NCI-H748 (cell line): ENCODE measurements around the gene MLKL.
"Not testable (repeated sequence)": the region's sequence is repeated elsewhere in the genome, so short reads cannot be mapped to it uniquely, and the experiment has no call there.

Experiments used
- DNase-seq: peaks from one replicate; lab custom pipeline; 2025; ENCODE audit not compliant: unreplicated experiment; lab: John Stamatoyannopoulos, UW

Gene MLKL

DNA sequence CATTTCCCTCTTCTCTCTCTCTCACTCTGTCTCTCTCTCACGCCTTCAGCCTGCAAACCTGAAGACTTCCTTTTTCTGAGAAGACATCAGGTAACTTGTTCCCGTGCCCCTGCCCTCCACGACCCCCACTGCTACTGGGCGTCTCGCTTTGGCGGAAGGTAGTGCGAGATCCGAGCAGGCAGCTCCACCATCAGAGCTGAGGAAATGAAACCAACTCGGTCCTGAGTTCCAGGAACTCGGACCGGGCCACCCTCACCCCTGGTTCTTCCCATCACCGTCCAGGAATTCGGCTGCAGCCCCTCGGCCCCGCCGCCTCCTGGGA is 585 bp downstream of the MLKL start:
- peak; percentile 2 for DNase-seq

DNA sequence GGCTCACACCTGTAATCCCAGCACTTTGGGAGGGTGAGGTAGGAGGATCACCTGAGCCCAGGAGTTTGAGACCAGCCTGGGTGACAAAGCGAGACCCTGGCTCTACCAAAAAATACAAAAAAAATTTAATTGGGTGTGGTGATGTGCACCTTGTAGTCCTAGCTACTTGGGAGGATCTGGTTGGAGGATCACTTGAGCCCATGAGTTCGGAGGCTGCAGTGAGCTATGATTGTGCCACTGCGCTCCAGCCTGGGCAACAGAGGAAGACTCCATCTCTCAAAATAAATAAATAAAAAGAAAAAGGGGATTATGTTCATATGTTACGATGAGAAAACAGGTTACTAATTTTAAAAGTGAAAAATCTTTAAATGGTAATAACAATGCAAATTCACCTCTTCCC is 996 bp downstream of the MLKL start:
- no peak for DNase-seq

DNA sequence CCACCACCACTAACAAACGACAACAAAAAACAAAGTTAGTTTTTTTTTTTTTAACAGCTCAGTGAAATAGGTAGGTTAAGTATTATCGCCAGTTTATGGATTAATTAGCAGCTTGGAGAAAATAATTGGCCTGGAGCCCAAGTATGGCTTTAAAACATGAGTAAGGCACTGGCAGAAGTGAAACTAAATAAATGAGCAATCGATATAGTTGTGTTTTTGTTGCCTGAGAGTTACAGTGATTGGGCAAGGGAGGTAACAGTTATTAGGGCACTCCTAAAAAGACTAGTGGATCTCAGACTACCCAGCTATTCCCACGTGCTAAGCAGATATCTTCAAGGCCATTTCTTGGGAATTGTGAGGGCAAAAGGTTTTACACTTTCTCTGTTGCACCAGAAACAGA is 2.4 kb downstream of the MLKL start:
- no peak for DNase-seq

DNA sequence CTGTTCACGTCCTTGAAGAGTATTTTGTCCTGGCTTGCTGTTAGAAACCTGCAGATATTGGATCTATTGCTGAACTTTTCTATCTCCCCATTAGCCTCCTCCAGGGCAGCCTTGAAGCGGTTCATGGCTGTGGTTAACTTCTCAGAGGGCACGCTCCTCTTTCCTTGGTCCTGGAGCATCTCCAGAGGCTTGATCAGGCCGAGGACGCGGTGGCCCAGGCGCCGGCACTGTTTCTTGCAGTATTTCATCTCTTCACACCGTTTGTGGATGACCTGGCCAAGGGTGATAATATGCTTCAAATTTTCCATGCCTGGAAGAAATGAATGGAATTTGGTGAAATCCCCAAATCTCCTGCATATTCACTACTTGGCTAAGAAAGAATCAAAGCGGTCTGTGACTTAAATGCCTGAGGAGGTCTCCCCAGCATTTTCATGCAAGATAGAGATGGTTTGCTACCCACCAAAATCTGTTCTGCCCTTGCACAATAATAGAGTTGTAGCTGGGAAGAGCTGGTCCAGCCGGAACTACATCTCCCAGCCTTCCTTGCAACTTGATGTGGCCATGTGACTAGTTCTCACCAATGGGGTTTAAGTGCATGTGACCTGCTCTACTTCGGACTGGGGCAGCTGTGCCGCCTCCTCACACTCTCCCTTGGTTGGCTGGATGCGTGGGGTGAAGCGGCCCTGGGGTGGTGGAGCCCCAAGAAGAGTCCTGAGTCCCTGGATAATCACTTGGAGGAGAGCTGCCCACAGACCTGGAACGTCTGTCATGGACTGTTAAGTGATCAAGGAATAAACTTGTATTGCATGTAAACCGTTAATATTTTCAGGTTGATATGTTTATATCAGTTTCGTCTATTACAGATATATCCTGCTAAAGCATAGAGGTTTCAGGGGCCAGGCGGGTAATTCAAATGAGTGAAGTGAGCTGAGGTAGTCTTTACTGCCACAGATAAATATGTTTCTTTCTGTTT is 4.9 kb downstream of the MLKL start:
- DNase-seq, result peak; percentile 72

DNA sequence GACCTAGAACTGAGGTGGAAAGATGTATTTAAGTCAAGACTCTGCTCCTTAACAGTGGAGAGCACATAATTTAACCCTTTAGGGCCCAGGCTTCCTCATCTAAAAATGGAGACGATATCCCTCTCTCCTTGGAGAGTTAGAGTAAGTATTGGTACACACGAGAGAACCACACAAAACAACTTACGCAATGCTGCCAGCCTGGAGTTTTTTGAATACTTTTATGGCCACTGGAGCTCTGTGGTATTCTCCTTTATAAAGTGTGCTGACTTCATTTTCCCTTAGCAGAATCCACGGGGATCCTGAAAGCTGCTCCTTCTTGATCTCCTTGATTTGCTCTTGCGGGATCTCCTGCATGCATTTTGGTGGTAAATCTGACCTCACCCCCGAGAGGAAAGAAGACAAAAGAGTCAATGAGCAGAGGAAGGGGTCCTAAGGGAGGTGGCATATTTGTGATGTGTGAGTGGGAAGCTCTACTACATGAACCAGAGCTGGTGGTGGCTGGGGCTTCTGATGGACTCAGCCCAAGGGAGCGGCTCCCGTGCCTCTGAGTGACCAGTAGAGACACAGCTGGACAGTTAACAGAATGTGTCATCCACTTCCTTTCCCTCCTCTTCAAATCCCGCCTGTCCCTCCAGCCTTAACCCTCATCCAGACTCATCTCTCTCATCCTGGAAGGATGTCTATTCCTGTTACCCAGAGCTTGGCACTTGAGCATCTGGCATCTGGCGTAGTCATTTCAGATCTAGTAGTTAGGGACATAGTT is 9.4 kb downstream of the MLKL start:
- DNase-seq, result no peak

DNA sequence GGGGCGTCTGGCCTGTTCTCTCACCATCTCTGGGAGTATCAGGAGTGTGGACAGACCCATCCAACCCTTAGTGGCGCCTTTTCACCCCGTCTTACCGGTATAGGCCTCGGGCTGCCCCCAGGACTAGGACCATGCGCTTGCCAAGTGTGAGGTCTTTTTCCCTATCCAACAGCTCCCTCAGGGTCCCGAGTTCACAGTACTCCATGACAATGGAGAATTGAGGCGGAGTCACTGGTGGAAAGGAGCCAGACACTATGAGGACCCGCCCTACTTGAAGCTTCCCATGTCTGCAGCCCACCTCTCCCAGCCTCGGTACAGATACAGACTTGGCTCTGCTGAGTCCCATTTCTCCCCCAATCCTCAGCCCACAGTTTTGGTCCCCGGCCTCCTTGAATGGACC is 18.1 kb downstream of the MLKL start:
- DNase-seq, result no peak

DNA sequence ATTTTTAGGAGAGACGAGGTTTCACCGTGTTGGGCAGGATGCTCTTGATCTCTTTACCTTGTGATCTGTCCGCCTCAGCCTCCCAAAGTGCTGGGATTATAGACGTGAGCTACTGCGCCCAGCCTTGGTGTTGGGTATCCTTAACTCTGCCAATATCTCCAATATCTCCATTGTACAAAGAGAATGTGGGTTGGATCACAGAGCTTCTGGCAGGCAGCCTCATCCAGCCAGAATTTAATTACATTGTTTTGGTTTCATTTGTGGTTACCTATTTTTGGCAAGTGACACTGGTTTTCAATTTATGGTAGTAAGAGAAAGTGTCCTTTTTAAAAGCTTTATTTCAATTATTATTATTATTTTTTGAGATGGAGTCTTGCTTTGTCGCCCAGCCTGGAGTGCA is 20.0 kb downstream of the MLKL start:
- no peak for DNase-seq

DNA sequence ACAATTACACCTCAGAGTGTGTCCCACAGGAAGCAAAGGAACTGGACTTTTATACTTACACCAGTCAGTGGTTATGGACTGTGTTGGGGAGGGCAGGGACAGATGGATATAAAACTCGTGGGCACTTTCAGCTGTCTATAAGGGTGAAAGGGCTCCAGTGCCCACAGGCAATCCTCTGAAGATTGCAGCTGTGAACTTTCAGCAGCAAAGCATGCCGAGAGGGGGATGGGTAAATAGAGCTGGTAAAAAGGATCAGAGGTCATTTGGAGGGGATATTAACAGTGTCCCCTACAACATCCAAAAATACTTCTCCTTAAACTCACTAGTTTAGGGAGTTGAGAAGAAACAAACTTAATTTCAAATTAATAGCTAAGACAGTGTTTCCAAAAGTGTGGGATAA is 20.7 kb downstream of the MLKL start:
- no peak for DNase-seq

DNA sequence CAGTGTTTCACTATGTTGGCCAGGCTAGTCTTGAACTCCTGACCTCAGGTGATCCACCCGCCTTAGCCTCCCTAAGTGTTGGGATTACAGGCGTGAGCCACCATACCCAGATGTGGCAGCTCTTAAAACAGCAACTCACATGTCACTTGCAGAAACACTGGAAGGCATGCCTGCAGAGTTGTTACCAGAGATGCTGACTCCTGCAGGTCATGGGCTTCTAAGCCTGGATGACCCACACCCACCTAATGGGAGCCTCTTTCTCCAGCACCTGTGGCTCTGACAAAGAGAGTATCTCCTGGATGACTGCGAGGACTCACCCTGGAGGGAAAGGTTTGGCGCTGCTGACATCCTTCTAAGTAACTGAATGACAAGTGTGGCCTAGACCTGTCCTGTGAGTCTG is 22.8 kb downstream of the MLKL start:
- DNase-seq, result no peak

DNA sequence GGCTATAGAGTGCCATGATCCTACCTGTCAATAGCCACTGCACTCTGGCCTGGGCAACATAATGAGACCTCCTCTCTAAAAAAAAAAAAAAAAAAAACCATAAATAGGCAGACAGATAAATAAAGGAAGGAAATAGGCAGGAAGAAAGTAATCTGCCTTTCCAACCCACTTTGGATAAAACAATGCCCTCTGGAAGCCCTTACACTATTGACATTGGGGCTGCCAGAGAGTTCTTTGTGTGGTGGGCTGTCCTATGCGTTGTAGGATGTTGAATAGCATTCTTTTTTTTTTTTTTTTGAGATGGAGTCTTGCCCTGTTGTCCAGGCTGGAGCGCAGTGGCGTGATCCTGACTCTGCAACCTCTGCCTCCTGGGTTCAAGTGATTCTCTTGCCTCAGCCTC is 26.8 kb downstream of the MLKL start:
- DNase-seq, result no peak

DNA sequence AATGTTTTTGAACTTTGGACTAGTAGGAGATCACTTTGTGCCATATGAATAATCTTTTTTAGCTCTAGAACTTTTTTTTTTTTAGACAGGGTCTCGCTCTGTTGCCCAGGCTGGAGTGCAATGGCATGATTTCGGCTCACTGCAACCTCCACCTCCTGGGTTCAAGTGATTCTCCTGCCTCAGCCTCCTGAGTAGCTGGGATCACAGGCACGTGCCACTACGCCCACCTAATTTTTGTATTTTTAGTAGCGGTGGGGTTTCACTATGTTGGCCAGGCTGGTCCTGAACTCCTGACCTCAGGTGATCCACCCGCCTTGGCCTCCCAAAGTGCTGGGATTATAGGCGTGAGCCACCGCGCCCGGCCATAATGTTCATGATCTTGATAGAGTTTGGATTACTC is 31.8 kb downstream of the MLKL start:
- DNase-seq, result not testable (repeated sequence)

DNA sequence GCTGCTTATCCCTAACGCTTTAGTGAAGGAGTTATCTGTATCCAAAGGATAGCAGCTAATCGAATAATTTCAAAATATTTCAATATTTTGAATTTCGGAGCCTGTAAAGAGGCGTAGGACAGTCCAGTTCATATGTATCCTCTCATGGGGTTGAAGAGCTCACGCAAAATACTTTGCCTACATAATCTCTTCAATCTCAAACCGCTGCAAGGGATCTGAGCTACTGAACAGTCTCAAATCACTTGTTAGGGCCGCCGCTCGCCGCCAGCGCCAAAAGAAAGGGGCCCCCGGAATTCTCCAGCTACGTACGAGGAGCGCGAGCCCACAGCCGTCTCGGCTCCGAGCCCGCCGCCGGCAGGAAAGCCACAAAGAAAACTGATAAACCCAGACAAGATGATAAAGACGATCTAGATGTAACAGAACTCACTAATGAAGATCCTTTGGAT is 33.4 kb downstream of the MLKL start:
- peak; percentile 48 for DNase-seq

DNA sequence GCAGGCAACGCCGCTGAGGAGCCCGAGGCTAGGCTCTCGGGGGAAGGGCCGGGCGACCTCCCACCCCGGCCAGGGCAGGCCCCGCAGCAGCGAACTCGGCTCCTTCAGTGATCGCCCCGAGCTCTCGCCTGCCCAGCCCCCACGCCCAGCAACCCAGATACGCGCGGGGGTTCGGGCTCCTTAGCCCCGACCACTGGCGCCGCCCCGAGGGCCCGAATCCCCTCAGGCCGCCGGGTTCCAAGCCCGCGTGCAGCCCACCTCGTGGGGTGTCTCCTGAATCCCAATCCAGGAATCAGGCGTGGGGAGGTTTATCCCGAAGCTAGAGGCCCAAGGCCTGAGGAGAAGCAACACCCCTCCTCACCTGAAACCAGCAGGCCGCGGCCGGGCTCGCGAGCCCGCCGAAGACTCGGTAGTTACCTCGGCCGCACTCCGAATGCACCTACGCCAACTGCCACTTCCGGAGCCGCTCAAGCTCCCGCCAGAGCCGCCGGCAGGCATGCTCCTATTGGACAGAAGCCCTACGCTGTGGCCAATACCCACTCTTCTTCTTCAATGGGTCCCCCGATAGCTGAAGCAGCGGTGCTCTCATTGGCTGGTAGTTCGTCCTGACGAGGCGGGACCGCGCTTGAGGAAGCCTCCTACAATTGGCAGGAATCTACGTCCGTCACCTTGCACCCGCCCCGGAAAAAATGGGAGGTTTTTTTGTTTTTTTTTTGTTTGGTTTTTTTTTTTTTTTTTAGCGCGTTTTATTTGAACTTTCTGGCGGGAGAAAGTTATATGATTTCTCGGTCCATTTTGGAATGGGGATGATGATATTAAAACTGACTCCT is 34.0 kb downstream of the MLKL start, which contains the start of gene RFWD3:
Gene RFWD3 (minus strand): TSS at position 453 of the 830 bp plus-strand sequence. CDS start 5,428 bp downstream, outside the sequence.
- peak; percentile 98 for DNase-seq

DNA sequence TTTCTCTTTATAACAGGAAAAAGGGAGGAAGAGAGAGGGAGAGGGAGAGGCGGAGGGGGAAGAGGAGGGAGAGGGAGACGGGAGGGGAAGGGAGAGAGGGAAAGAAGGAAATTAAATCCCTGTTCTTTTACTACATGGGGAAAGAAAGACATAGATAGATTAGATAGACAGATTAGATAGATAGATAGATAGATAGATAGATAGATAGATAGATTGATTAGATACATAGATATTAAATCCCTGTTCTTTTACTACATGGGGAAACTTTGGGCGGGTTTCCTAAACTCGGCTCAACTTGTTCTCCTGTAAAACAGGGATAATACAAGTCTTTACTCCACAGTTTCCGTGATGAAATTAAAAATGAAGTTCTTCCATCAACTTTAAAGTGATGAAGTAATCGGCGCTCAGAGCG is 34.6 kb downstream of the MLKL start:
- DNase-seq, result no peak

DNA sequence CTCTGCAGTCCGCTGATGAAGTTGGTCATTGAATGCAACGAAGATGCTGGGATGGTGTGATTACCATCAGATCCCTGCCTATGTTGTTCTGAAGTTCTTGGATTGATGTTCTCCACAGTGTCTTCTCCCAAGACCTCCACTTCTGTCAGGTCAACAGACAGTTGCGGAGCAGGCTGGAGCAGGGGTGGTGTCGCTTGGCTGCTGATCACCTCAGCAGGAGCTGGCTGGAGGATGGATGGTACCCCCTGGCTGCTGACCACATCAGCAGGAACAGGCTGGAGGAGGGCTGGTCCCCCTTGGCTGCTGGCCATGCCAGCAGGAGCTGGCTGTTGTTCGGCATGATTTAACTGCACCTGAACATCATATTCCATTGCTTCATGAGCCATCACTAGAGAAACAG is 39.6 kb downstream of the MLKL start:
- no peak for DNase-seq

DNA sequence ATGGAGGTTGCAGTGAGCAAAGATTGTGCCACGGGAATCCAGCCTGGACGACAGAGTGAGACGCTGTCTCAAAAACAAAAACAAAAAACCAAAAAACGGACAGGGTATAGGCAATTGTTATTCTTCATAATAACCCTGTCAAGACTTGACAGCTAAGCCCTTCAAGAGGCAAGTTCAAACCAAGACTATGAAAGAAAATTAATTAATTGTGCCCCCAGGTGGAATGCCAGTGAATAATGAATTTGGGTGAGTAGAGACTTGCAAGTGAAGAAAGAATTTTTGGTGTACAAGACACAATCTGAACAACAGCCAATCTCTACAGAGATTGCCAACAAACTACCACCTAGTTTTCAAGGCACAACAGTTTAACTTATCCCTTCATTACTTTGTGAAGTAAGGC is 40.3 kb downstream of the MLKL start:
- DNase-seq, result no peak

DNA sequence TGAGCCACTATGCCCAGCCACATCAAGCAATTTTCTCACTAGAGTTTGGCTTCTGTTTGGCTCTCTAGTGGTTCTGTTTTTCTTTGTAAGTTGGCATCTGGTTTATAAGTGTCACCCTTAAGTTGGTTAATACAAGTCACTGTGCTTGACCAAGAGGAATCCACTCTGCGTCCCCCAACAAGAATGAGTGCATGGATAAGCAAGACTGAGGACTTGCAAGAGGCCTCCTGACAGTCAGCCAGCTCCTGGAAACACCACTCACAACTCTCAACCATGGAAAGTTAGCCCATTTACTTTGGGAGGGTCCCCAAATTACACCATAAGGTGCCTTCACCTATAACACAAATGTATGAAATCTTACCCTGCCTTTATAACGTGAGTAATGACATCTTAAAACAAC is 41.6 kb downstream of the MLKL start:
- DNase-seq, result no peak

DNA sequence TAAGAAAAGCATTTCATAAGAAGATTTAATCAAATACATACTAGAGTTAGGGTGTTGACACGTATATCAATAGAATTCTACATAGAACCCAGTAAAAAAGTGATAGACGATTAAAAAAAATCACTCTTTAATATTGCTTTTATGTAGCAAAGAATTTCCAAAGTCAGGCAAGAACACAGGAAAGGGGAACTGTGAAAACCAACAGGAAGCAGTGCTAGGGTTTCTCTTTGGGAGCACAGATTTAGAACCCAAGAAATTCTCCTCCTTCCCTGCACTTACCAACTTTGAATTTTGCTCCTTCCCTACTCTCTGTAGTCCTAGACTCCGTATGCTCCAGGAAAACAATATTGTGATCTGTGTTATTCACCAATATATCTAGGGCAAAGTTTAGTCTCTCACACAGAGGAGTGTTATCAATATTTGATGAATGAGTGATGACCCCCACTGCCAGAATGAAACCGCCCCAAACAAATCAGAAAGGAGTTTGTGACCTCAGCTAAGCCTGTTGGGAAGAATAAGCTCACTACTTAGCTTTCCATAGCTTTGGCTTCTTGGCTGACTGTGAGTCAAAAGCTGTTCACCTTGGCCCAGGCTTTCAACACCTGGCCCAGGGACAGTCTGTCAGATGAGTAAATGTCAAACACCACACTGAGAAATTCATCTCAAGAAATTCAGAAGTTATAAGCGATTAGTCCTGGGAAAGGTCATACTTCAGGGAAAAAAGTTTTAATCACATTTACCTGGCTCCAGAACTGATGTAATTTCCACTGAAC is 42.6 kb downstream of the MLKL start:
- no peak for DNase-seq

DNA sequence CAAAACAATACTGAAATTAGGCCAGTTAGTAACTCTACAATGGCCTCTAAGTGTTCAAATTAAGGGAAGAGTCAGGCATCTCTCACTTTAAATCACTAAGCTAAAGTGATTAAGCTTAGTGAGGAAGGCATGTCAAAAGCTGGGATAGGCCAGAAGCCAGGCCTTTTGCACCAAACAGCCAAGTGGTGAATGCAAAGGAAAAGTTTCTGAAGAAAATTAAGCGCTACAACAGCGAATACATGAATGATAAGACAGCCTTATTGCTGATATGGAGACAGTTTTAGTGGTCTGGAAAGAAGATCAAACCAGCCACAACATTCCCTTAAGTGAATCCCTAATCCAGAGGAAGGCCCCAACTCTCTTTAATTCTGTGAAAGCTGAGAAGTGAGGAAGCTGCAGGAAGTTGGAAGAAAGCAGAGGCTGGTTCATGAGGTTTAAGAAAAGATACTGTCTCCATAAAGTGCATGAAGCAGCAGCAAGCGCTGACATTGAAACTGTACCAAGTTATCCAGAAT is 46.1 kb downstream of the MLKL start:
- no peak for DNase-seq

DNA sequence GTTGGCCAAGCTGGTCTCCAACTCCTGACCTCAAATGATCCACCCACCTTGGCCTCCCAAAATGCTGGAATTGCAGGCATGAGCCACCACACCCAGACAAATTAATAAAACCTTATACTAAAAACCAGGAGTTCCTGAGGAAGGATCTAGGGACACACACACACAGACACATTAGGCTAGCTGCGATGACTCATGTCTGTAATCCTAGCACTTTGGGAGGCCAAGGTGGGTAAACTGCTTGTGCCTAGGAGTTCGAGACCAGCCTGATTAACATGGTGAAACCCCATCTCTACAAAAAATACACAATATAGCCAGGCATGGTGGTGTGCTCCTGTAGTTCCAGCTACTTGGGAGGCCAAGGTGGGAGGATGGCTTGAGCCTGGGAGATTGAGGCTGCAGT is 47.8 kb downstream of the MLKL start:
- not testable (repeated sequence) for DNase-seq
